Colon (tissue), 2 donors: Measurements from ENCODE around the gene HIVEP1.

Experiments used
- FAIRE-seq: peaks from 2 replicates; lab custom pipeline; 2012; peaks lifted over from hg19 to GRCh38; lab: Jason Lieb, UNC
- donor health status: control.
- donor health status: control.

Gene HIVEP1

DNA sequence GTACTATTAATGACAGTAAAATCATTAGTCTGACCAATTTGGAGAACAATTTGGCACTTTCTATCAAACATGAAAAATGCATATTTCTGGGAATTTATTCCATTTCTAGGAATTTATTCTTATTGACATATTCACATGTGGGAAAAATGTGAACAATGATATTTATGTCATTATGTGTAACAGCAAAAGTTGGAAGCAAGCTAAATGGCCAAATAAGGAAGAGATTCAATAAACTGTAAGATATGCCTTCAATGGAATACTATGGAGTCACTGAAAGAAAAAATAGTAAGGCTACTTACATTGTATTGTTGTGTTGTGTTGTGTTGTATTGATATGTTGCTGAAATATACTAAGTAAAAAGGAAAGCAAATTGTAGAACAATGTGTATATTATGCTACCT lies 177.5 kb downstream of the HIVEP1 start:
- FAIRE-seq = no peak

DNA sequence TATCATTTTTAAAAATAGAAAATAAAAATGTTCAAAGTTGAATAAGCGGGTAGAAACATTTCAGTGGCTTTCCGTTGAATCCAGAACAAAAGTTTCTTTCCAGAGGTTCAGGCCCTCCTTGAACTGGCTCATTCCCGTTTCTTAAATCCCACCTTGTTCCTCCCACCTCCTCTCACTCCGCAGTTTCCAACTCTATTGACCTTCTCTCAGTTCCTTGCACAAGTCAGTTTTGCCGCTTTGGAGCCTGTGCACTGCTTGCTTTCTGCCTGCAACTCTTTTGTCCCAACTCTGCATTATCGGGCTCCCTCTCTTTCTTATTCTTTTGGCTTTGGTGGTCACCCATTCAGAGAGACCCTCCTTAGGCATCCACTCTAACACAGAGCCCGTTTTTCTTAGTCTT lies 178.1 kb downstream of the HIVEP1 start:
- FAIRE-seq = no peak

DNA sequence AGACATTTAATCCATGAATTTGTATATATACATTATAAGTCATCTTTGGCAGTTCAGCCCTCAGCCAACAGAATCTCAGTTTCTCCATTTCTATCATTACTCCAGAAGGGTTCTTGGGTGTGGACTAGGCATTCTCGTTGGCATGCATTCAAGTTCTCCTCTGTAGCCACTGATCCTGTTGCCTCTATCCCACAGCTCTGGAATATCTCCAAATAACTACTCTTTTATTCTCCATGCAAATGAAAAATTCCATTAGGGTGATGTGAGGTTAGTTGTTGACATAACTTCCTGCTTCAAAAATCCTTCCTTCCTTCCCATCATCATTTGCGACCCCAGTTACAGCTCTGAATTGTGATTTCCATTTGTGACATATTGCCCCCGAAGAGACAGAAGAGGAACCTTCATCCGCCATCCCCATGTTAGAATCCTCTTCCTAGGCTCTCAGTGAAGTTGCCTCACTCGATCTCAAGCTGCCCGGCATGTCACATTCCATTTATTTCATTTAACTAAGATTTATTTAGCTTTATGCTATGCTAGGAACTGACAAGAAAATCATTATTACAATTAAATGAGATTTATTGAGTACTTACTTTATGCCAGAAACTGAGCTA lies 184.3 kb downstream of the HIVEP1 start:
- FAIRE-seq = no peak

DNA sequence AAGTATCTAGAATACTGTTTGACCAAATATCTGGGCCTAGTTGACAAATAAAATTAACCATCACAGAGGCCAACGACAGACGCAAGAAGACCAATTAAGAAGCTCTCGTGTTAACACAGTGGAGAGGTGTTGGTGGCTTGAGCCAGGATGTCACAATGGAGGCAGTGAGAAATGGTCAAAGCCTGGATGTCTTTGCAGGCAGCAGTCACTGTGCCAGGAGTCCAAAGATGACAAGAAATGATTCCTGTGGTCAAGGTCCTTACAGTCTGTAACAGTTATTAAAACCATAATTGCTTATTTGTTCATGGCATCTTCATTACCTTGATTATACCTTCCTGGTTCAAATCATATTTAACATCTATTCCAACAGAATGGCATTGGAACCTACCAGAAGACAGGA lies 186.7 kb downstream of the HIVEP1 start:
- FAIRE-seq = no peak

DNA sequence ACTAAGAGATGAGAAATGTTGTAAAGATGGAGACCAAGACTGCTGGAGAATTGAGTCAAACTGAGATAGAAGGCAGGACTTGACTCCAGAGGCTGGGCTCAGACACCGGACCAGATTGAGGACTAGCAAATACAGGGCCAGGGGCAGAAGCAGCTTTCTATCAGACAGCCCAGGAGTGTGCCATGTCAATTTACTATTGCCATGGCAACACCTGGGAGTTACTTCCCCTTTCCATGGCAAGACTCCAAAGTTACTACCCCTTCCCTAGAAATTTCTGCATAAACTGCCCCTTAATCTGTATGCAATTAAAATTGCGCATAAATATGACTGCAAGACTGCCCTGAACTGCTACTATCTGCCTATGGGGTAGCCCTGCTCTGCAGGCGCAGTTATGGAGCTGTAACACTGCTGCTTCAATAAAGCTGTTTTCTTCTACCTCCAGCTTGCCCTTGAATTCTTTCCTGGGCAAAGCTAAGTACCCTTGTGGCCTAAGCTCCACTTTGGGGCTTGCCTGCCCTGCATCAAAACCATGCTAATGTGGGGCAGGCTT lies 188.0 kb downstream of the HIVEP1 start:
- no peak for FAIRE-seq

DNA sequence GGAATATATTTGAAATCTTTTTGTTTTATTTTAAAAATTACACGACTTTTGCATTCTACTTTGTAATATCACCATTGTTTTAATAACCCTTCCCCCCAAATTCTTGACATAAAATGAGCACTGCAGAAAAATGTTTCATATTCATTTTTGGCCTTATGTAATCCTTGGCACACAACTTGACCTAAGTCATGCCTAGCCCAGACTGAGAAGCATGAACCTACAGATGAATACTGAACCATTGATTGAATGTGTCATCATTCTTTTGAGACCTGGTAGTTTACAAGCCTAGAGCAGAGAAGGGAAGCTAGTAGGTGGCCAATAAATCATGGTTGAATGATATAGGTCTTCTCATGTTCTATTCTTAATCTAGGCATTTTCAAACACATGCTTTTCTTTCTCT lies 188.6 kb downstream of the HIVEP1 start:
- FAIRE-seq = no peak

DNA sequence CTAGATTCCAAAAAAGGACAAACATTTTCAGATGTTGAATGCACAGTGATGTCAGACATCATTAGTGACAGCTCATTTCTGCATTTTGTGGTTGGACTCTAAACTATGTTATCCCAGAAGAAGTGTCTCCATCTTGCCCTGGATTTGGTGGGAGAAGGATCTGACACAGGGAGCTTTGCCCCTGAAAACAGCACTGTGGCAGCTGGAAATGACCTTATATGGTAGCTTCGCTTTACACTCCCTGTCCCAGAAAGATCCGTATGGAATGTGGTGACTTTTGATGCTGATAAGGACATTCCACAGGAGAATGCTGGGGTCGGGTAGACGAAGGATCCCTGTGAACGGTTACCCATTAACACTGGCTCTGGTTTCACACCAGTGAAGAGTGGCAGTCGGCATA lies 190.9 kb downstream of the HIVEP1 start:
- FAIRE-seq = no peak

DNA sequence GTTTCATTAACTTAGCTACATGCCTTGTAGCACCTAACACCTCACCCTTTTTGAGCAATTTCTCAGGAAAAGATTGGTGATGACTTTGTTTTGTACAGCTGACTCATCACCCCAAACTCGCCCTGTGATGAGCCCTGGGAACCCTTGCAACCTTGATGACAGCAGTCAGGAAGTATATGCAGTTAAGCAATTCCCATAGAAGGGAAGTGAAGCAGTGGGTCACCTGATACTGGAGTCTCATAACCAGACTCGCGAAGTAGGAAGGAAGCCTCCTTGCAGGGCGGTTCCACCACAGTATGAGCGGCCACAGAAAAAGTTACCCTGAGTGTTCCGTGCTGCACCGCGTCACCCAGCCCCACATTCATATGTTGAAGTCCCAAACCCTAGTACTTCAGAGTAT lies 196.1 kb downstream of the HIVEP1 start:
- no peak for FAIRE-seq

DNA sequence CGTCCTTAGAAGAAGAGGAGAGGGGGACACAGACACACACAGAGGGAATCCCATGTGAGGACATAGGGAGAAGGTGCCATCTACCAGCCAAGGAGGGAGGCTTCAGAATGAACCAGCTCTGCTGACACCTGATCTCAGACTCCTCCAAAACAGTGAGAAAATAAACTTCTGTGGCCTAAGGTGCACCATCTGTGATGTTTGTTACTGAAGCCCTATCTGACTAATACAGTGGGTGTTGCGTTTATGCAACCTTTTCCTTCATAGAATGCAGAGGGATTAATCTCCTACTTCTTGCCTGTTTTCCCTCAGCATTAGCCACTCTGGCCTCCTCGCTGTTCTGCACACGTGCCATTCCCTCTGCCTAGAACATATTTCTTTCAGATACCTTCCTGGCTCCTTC lies 196.6 kb downstream of the HIVEP1 start:
- no peak for FAIRE-seq
